ENCODE measurements around the gene EPSTI1. TPM values are rescaled to one million over a fixed set of nuclear protein-coding genes. Genes with fewer than 3 reads are reported as not detected.

EPSTI1 gene
- total and polyA plus RNA-seq, 10 of the 15 experiments (the other 5 are each of a cell fraction or from before 2014, with no cell fraction given) = 4.7 to 32.0 (median 24.2) TPM

GRCh38 chr13:42977219-42977659 lies 14.8 kb downstream of the EPSTI1 start (continued):
- TF ChIP-seq NBN (IDR thresholded peaks at IDR 0.05) = peak; percentile 71; the same call in 1 of the 2 replicates
- no peak for TF ChIP-seq NFXL1 (IDR thresholded peaks at IDR 0.05; ENCODE audit: borderline replicate concordance)
- TF ChIP-seq CREB1 (IDR thresholded peaks at IDR 0.05; ENCODE audit: low read depth) = no peak
- TF ChIP-seq SUPT20H (IDR thresholded peaks at IDR 0.05; ENCODE audit: borderline replicate concordance, control insufficient read depth, low read depth, low read length) = no peak
- TF ChIP-seq BCL11A (IDR thresholded peaks at IDR 0.05; ENCODE audit: low read depth, low read length) = peak; percentile 88
- no peak for TF ChIP-seq ZSCAN29 (IDR thresholded peaks at IDR 0.05)
- TF ChIP-seq YY1 (IDR thresholded peaks at IDR 0.05; ENCODE audit: low read depth, low read length) = peak; percentile 48; the same call in 1 of the 2 replicates
- TF ChIP-seq FOXK2 (IDR thresholded peaks at IDR 0.05) = no peak
- TF ChIP-seq TBL1XR1 (IDR thresholded peaks at IDR 0.05; ENCODE audit: low read depth, low read length) = no peak
- TF ChIP-seq TCF7 (IDR thresholded peaks at IDR 0.05; ENCODE audit: borderline replicate concordance) = no peak
- TF ChIP-seq IRF4 (IDR thresholded peaks at IDR 0.05; ENCODE audit: low read depth, low read length) = peak; percentile 58; the same call in 1 of the 2 replicates
- TF ChIP-seq CBX3 (IDR thresholded peaks at IDR 0.05; ENCODE audit: borderline replicate concordance, low read depth) = no peak
- no peak for TF ChIP-seq BRCA1 (IDR thresholded peaks at IDR 0.05; ENCODE audit: low read depth, low read length)
- TF ChIP-seq RBBP5 (conservative IDR thresholded peaks at IDR 0.05) = no peak
- no peak for TF ChIP-seq MAX (IDR thresholded peaks at IDR 0.05; ENCODE audit: low read depth, low read length)
- no peak for TF ChIP-seq CREM (IDR thresholded peaks at IDR 0.05; ENCODE audit: low read depth)
- peak; percentile 57; the same call in 1 of the 2 replicates for TF ChIP-seq SREBF1 (IDR thresholded peaks at IDR 0.05; ENCODE audit: low read length)
- TF ChIP-seq EGR1 (IDR thresholded peaks at IDR 0.05; ENCODE audit: borderline replicate concordance in 1 of 2, low read depth in 2 of 2, low read length in 2 of 2) = no peak
- peak; percentile 96 for TF ChIP-seq CBX5 (IDR thresholded peaks at IDR 0.05; ENCODE audit: low read depth)
- no peak for TF ChIP-seq ZNF622 (IDR thresholded peaks at IDR 0.05)
- peak; percentile 74; the same call in 1 of the 2 replicates for TF ChIP-seq KDM1A (IDR thresholded peaks at IDR 0.05; ENCODE audit: borderline replicate concordance)
- TF ChIP-seq SREBF2 (IDR thresholded peaks at IDR 0.05; ENCODE audit: low read length) = no peak
- TF ChIP-seq TCF12 (IDR thresholded peaks at IDR 0.05; ENCODE audit: low read depth, low read length) = 0 out of 2 replicates have a peak, but pooled peaks have one; percentile 14
- no peak for TF ChIP-seq MEF2A (IDR thresholded peaks at IDR 0.05; ENCODE audit: insufficient read depth, low read depth, low read length)
- TF ChIP-seq, protein P1, sequence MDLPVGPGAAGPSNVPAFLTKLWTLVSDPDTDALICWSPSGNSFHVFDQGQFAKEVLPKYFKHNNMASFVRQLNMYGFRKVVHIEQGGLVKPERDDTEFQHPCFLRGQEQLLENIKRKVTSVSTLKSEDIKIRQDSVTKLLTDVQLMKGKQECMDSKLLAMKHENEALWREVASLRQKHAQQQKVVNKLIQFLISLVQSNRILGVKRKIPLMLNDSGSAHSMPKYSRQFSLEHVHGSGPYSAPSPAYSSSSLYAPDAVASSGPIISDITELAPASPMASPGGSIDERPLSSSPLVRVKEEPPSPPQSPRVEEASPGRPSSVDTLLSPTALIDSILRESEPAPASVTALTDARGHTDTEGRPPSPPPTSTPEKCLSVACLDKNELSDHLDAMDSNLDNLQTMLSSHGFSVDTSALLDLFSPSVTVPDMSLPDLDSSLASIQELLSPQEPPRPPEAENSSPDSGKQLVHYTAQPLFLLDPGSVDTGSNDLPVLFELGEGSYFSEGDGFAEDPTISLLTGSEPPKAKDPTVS (IDR thresholded peaks at IDR 0.05; ENCODE audit: low read depth, low read length) = no peak
- TF ChIP-seq NFYA (IDR thresholded peaks at IDR 0.05; ENCODE audit: borderline replicate concordance, low read depth, low read length) = no peak
- TF ChIP-seq POU2F2 (IDR thresholded peaks at IDR 0.05; ENCODE audit: borderline replicate concordance, low read depth, low read length) = no peak
- TF ChIP-seq ESRRA (IDR thresholded peaks at IDR 0.05; ENCODE audit: low read length) = no peak
- TF ChIP-seq, protein P2, sequence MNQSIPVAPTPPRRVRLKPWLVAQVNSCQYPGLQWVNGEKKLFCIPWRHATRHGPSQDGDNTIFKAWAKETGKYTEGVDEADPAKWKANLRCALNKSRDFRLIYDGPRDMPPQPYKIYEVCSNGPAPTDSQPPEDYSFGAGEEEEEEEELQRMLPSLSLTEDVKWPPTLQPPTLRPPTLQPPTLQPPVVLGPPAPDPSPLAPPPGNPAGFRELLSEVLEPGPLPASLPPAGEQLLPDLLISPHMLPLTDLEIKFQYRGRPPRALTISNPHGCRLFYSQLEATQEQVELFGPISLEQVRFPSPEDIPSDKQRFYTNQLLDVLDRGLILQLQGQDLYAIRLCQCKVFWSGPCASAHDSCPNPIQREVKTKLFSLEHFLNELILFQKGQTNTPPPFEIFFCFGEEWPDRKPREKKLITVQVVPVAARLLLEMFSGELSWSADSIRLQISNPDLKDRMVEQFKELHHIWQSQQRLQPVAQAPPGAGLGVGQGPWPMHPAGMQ (IDR thresholded peaks at IDR 0.05; ENCODE audit: borderline replicate concordance) = no peak
- peak; percentile 100 for TF ChIP-seq SMARCA5 (IDR thresholded peaks at IDR 0.05)
- TF ChIP-seq PBX3 (IDR thresholded peaks at IDR 0.05; ENCODE audit: insufficient replicate concordance, low read depth, low read length) = no peak
- no peak for TF ChIP-seq CHD4 (IDR thresholded peaks at IDR 0.05)

All from GM12878 (cell line).